GM18507 (cell line): ENCODE results near the gene GGCT.
"Not testable (repeated sequence)": the region's sequence is repeated elsewhere in the genome, so short reads cannot be mapped to it uniquely, and the experiment has no call there.

Source experiments
- DNase-seq: peaks from one replicate; pipeline ENCODE4 v3.0.0; 2011; ENCODE audit warnings: low read depth; ENCODE audit not compliant: insufficient read length; ENCODE audit errors: extremely low spot score
- FAIRE-seq: peaks from 2 replicates; lab custom pipeline; 2011; peaks lifted over from hg19 to GRCh38; lab: Jason Lieb, UNC

Gene GGCT

DNA sequence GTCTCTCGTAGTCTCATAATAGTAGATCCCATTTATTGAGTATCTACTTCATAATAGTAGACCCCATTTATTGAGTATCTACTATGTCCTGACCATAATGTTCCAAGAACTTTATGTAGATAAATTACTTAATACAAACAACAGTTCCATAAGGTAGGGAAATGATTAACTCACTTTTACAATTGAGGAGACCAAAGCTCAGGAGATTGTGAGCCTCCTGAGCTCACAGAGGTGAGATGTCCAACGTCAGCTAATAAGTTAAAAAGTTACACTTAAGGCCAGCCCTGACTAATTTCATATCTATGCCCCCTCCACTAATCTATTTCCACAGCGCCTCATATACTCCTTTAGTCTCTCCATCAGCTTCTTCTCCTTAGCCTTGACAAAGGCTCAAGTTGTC lies 17.5 kb upstream of the GGCT start:
- DNase-seq = no peak
- no peak for FAIRE-seq

GRCh38 chr7:30521532-30521931 lies 16.9 kb upstream of the GGCT start:
- FAIRE-seq = peak; percentile 44
- DNase-seq = no peak

DNA sequence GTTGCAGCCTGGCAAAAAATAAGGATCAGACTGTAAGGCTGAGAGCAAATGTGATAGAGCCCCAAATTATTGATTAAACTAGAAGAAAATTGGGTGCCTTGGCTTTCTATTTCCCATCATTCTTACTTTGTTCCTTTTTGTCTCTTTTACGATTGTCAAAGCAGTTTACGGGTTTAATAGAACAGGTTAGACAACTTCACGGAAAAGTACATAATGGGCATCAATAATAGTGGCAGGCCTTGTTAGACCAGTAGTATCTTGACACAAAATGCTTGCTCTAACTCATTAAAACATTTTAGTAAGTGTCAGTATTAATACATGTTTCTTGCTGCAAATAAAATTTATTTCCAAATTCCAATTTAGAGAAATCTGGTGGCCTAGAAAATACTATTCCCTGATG lies 14.5 kb upstream of the GGCT start:
- FAIRE-seq = no peak
- no peak for DNase-seq

DNA sequence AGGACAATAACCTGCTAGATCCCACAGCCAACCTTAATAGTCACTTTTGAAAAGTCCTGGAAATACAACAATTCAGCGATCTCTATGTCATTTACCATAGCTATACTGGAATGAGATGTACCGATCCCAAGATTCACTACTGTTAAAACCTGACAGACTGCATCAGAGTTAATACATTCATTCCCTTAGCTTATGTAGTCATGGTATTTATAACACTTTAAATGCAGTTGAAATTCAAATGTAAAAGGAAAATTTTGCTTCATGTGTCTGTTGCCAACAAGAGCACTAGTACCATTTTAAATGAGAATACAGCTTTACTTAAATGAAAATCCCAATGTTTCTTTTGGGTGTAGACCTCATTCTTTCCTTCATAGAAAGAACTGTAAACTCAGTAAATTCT lies 11.1 kb upstream of the GGCT start:
- FAIRE-seq = no peak
- no peak for DNase-seq

DNA sequence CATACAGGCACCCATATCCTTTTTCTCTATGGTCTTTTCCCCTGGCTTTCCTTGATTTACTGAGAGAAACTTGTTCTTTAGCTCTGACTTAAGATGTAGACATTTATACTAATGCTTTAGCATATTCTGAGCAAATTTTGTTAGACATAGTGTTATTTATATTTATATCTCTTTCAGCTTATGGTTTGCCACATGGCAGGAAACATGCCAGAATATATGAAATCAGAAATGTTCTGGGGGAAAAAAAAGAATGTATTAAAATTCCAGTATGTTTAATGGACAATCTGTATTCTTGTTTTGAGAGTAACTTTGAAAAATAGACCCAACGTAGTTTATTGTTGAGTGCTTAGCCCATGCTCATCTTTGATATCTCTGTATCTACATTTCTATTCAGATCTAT lies 10.1 kb upstream of the GGCT start:
- no peak for DNase-seq
- no peak for FAIRE-seq

DNA sequence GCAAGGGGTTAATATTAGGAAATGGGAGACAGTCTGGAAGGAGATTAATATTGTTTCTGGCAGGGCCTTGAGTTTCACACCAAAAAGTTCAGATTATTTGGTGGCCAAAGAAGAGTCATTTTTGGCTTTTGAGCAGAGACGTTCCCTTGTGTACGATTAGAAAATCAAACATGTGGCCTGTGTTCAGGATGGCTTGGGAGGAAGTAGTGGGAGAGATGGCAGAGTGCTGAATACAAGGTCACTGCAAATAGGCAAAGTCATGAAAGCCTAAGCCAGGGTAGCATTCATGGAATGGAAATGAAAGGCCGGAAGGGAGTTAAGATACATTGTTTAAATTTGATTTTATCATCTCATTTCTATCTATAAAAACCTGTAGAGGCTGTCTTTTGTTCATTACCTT lies 9.5 kb upstream of the GGCT start:
- DNase-seq = no peak
- peak; percentile 9 for FAIRE-seq

DNA sequence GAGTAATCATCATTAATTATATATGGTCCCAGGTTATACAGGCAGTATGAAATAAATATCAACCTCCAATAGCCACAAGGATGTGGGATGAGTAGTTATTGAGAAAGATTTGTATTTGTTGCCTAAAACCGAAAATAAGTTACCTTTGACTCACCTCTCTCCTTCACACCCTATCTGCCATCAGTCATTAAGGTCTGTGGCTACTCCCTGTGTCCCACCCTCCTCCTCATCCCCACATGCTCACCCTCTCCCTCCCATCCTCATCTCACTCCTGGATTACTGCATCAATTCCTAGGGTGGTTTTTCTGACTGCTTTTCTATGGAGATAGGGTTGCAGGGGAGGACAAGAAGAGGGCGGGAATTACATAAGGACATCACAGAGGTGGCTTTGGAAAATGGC lies 9.1 kb upstream of the GGCT start:
- no peak for FAIRE-seq

DNA sequence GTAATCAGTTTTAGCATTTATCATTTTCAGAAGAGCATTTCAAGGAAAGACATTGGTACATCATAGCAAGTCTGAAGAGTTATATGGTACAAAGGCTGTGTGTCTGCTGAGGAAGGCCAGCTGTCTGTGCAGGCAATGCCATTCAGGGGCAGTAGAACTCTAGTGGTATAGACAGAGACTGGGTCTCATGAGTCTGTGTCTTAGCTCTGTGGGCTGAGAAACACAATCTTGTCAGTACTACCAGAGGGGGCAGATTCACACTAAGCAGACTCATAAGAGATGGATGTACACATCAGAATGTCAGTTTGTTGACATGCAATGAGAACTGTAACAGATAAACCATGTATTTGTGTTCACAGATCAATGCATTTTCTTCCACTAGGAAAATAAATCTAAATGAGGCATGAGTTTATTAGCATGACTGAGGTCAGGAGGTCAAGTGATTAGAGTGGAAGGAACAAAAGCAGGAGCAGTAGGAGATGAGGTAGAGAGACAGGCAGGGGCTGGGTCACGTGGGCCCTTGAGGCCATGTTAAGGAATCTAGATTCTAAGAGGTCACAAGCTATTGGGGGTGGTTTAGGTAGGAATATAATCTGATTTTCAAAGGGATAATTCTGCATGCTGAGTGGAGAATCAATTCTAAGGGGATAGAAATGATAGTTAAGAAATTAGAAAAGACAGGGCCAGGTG lies 7.5 kb upstream of the GGCT start:
- DNase-seq = no peak
- no peak for FAIRE-seq

More for the DNA sequence above, 9.1 kb upstream of the GGCT start:
- no peak for DNase-seq

GRCh38 chr7:30511494-30511893 lies 6.9 kb upstream of the GGCT start:
- no peak for FAIRE-seq
- DNase-seq = no peak

GRCh38 chr7:30510124-30511075 lies 5.8 kb upstream of the GGCT start:
- FAIRE-seq (peak; percentile 78), DNase-seq (no peak)

- DNase-seq, FAIRE-seq: not testable (repeated sequence)
Observed at GRCh38 chr7:30509171-30509857, 4.7 kb upstream of the GGCT start.

DNA sequence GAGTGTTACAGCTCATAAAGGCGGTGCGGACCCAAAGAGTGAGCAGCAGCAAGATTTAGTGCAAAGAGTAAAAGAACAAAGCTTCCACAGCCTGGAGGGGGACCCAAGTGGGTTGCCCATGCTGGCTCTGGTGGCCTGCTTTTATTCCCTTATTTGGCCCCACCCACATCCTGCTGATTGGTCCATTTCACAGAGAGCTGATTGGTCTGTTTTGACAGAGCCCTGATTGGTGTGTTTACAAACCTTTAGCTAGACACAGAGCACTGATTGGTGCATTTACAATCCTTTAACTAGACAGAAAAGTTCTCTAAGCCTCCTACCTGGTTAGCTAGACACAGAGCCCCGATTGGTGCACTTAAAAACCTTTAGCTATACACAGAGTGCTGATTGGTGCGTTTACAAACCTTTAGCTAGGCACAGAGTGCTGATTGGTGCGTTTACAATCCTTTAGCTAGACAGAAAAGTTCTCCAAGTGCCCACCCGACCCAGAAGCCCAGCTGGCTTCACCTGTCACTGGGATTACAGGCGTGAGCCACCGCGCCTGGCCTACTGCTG lies 2.8 kb upstream of the GGCT start:
- not testable (repeated sequence) for FAIRE-seq, DNase-seq

GRCh38 chr7:30505174-30505697 lies 607 bp upstream of the GGCT start:
- DNase-seq (no peak), FAIRE-seq (no peak)

- FAIRE-seq (no peak), DNase-seq (no peak)
Observed at GRCh38 chr7:30503274-30504212, 1.1 kb downstream of the GGCT start.

- DNase-seq = no peak
- no peak for FAIRE-seq
Observed at GRCh38 chr7:30502470-30503251, 2.0 kb downstream of the GGCT start.

- DNase-seq (no peak), FAIRE-seq (no peak)
Observed at GRCh38 chr7:30501264-30501663, 3.4 kb downstream of the GGCT start.

DNA sequence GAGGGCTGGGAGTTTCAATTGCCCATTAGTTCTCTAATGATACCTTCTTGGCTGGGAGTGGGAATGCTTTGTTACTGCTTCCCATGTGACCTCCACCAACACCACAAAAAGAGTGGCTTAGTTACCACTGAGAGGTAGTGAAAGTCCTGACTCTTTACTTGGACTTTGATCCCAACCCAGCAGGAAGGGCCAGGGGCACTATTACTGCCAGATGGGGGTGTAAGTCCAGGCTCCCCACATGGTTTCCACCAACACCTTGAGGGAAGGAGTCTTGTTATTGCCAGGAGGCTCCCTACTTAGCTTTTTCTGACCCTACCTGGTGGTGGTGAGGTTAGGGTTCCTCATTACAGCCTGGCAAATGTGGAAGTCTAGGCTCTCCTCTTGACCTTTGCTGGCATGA lies 11.4 kb downstream of the GGCT start:
- FAIRE-seq = no peak
- DNase-seq = no peak

GRCh38 chr7:30491417-30491816 lies 13.2 kb downstream of the GGCT start:
- DNase-seq (no peak), FAIRE-seq (no peak)
